ENCODE results near the gene PREB.

DNA sequence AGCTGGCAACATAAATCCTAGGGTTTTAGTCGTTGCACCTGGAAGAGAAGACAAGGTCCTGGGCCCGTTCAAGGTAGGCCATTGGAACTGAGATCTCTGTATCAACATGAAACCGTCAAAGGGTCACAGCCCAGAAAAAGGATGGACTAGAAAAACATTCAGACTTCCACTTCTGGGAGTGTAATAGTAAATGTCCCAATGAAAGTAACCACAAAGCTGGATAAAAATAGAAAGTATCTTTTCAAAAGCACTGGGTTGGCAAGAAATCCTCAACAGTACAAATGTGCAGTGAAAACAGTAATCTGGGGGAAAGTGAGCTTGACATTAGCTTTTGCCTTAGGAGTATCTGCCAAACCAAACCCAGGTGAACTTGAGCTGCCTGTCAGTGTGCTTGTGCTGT lies 28.5 kb downstream of the PREB start:
- TF ChIP-seq GATA3 (IDR thresholded peaks at IDR 0.05; ENCODE audit: low read depth, low read length) = no peak
- TF ChIP-seq GATA2 (IDR thresholded peaks at IDR 0.05; ENCODE audit: low read depth, low read length) = no peak
